Mesothelial cell of epicardium (in vitro differentiated cells): Measurements from ENCODE around the gene THRB. TPM values are rescaled to one million over a fixed set of nuclear protein-coding genes. Genes with fewer than 3 reads are reported as not detected.

ENCODE experiments used
- DNase-seq, 2 experiments: peaks; one replicate each; pipeline ENCODE4 v3.0.0; 2021; ENCODE audit warnings: low spot score in 2 of 2; ENCODE audit not compliant: unreplicated experiment in 2 of 2
- H3K27ac Mint-ChIP-seq: 2 replicates; pipeline ENCODE4 v1.8.0; 2021; ENCODE audit warnings: mixed read lengths
- H3K27me3 Mint-ChIP-seq: 2 replicates; pipeline ENCODE4 v1.8.0; 2021; ENCODE audit warnings: low read depth, mixed read lengths
- H3K36me3 Mint-ChIP-seq: 2 replicates; pipeline ENCODE4 v1.8.0; 2021; ENCODE audit warnings: mixed read lengths
- H3K4me1 Mint-ChIP-seq: 2 replicates; pipeline ENCODE4 v1.8.0; 2021; ENCODE audit warnings: mixed read lengths
- H3K4me3 Mint-ChIP-seq: 2 replicates; pipeline ENCODE4 v1.8.0; 2021; ENCODE audit warnings: mild to moderate bottlenecking, moderate library complexity, mixed read lengths
- H3K9me3 Mint-ChIP-seq: 2 replicates; pipeline ENCODE4 v1.8.0; 2021; ENCODE audit warnings: mixed read lengths
- CTCF ChIP-seq: fragments of 200-600 bp; sonication (generic); IDR thresholded peaks from one replicate; pipeline ENCODE4 v1.5.0; 2021; ENCODE audit warnings: antibody characterized with exemption; ENCODE audit not compliant: unreplicated experiment
- total RNA-seq: library from RNA; stranded (reverse); gene quantifications from 3 replicates; pipeline ENCODE4 v1.2.1, GENCODE V29; 2021

Gene THRB
- total RNA-seq, 1 donor from 2014 or later: 3.4 TPM

- Mint-ChIP-seq H3K36me3 (no peaks in the 10 kb centered on the region), H3K27ac (no peak overlapping the region), H3K4me3 (no peak overlapping the region), H3K27me3 (peaks cover 32% of the 10 kb centered on the region), H3K4me1 (peaks cover 14% of the 10 kb centered on the region), H3K9me3 (no peaks in the 10 kb centered on the region)
- TF ChIP-seq CTCF: no peak
- DNase-seq: no peak
Observed at GRCh38 chr3:24195504-24196230, 299.0 kb downstream of the THRB start.

DNA sequence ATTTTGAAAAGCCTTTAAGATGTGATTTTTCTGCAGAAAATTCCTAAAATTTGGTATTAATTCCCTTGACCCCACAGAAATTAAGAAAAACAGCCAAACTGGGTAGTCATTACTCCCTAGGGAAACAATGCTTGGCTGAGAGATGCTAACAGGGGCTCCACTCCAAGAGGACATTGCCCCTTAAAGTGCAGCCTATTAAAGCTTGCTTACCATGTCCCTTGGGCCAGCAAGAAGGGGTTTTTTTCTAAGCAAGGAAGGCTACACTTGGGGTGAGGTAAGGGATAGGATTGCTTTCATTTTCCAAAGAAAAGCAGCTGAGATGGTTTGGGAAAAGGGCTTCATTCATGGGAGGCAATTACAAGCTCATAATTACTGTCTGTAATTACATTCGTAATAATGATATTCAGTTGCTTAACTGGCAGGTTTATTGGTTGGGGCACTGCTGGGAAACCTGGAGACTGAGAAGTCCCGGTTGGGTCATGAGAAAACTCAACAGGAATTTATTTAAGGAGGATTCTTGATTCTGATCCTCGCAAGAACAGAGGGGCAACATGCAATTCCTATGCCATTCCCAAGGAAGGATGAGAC lies 302.1 kb downstream of the THRB start:
- no peaks in the 10 kb centered on the region for H3K9me3 Mint-ChIP-seq
- no peak overlapping the region for H3K27ac Mint-ChIP-seq
- no peaks in the 10 kb centered on the region for H3K4me1 Mint-ChIP-seq
- no peak for TF ChIP-seq CTCF
- DNase-seq: no peak
- peaks cover 31% of the 10 kb centered on the region for H3K27me3 Mint-ChIP-seq
- no peak overlapping the region for H3K4me3 Mint-ChIP-seq
- H3K36me3 Mint-ChIP-seq: no peaks in the 10 kb centered on the region

DNA sequence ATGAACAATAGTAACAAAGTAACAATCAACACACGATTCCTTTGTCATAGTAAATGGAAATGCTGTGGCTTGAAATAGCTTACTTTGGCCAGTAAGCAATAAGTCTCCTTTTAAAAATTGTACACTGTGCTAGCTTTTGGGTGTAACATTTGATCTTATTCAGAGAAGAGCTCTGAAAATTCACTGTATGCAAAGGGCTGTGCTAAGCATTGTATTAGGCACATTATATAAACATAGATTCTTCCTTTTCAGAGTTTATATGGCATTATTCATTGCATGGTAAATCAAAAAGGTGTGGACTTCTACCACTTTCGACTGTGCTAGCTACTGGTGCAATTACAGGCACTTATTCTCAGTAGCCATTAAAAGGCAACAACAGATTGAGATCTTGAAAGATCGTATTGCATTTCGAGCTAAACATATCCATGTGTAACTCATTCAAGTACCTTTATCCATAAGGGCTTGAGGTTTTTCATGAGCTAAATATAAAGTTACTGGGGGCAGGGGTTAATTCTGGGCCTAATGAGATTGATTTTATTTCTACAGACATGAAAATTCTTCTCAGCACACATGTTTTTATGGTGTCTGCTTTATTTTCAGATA lies 302.7 kb downstream of the THRB start:
- no peaks in the 10 kb centered on the region for H3K36me3 Mint-ChIP-seq
- no peak overlapping the region for H3K27ac Mint-ChIP-seq
- H3K4me1 Mint-ChIP-seq: no peaks in the 10 kb centered on the region
- no peak for DNase-seq
- no peak for TF ChIP-seq CTCF
- H3K9me3 Mint-ChIP-seq: no peaks in the 10 kb centered on the region
- H3K27me3 Mint-ChIP-seq: peaks cover 30% of the 10 kb centered on the region
- no peak overlapping the region for H3K4me3 Mint-ChIP-seq

DNA sequence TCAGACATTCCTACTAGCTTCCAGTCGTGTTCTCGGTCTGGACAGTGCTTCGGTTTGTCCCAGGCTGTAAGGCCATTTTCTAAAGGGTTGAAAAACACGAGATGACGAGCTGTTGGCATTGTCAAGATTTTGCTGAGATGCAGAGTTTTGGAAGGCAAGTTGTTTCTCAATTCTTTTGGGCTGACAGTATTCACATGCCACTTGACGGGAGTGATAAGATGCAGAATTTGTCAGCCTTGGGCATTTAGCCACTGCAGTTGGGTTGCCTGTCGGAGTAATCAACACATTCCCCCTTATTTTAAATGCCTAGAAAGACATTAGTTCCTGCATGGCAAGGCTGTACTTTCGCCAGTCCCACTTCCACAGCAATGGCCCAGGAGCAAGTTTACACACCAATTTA lies 304.4 kb downstream of the THRB start:
- H3K27ac Mint-ChIP-seq: no peak overlapping the region
- peaks cover 7% of the 10 kb centered on the region for H3K4me1 Mint-ChIP-seq
- no peak for TF ChIP-seq CTCF
- peaks cover 22% of the 10 kb centered on the region for H3K27me3 Mint-ChIP-seq
- no peaks in the 10 kb centered on the region for H3K36me3 Mint-ChIP-seq
- no peaks in the 10 kb centered on the region for H3K9me3 Mint-ChIP-seq
- no peak for DNase-seq
- H3K4me3 Mint-ChIP-seq: no peak overlapping the region

DNA sequence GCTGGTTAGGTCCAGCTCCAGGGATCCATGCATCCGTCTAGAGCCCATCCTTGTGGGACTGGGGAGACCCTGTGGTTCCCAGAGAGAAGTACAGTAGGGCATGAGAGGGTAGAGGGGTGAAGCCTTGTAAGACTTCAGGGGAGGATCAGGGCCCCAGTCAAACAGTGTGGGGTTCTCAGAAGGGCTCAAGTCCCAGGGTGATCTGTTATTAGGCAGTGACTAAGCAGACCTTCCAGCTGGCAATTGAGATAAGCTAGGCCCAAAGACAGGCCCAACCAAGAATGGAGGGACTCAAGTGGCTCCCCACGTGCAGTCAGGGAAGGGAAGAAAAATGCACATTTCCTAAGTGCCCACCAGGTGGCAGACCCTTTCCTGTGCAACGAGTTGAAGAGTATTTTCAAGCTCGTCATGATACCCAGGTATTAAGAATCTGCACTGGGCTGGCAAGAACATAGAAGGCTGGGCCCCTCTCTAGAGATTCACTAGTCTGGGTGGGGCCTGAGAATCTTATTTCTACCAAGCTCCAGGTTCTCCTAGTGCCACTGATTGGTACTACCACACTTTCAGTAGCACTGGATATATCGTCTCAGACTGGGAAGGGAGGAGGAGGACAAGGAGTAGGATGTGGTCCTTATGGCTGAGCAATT lies 308.8 kb downstream of the THRB start:
- peaks cover 8% of the 10 kb centered on the region for H3K27me3 Mint-ChIP-seq
- H3K9me3 Mint-ChIP-seq: no peaks in the 10 kb centered on the region
- no peak overlapping the region for H3K4me3 Mint-ChIP-seq
- H3K4me1 Mint-ChIP-seq: peaks cover 11% of the 10 kb centered on the region
- no peaks in the 10 kb centered on the region for H3K36me3 Mint-ChIP-seq
- H3K27ac Mint-ChIP-seq: no peak overlapping the region
- peak in 1 of 2 experiments; percentile 39 for DNase-seq
- peak; percentile 77 for TF ChIP-seq CTCF
